HPDE6-E6E7 (cell line): ENCODE results near the gene XYLT1.

Source experiments
- DNase-seq: peaks from one replicate; pipeline ENCODE4 v3.0.0; 2011; ENCODE audit warnings: missing footprints; ENCODE audit errors: extremely low spot score

XYLT1 gene

GRCh38 chr16:17374668-17375255 lies 96.0 kb downstream of the XYLT1 start:
- DNase-seq: no peak

DNA sequence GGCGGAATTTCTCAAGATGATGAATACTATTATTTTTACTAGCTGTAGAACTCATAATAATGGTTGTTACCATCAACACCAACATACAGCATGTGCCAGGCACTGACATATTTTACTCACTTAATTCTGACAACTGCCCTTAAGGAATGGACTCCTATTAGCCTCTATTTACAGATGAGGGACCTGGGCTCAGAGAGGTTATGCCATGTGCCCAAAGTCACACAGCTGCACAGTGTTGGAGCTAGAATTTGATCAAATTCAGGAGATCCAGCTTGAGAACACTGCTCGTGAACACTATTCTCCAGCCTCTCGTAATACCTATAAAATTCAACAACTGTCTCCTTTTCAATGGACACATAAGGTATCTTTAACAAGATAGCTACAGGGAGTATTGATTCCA lies 97.2 kb downstream of the XYLT1 start:
- no peak for DNase-seq

DNA sequence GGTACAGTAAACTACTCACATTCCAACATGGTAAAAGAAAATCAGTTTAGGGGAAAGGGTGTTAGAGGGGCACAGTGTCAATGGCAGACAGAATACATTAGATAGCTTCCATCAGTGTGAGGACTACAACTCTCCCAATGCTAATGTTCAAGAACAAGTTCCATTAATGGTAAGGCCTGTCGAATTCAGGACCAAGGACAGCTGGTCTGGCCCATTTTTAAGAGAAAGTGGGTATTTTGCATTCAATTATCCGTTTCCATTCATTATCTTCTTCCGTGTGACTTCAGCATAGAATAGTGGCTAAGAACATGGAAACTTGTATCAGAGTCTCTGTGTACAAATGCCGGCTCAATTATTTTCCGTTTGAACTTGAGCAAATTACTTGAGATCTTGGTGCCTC lies 98.4 kb downstream of the XYLT1 start:
- no peak for DNase-seq

DNA sequence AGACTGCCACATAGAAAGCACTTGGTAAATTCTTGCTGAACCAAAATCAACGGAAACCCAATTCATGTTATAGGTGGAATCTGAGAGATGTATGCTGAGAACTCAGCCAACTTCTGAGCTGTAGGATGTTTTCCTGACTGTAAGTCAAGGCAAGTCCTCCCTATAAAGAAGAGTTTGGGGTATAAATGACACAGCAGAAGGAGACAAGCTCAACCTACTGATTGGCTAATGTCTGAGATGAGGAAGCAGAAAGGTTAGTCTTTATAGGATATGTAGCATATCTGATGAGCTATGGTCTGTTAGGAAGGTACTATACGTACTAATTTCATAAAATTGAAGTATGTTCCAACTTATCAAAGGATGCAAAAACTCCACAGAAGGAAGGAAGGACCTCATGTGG lies 99.5 kb downstream of the XYLT1 start:
- DNase-seq: no peak

DNA sequence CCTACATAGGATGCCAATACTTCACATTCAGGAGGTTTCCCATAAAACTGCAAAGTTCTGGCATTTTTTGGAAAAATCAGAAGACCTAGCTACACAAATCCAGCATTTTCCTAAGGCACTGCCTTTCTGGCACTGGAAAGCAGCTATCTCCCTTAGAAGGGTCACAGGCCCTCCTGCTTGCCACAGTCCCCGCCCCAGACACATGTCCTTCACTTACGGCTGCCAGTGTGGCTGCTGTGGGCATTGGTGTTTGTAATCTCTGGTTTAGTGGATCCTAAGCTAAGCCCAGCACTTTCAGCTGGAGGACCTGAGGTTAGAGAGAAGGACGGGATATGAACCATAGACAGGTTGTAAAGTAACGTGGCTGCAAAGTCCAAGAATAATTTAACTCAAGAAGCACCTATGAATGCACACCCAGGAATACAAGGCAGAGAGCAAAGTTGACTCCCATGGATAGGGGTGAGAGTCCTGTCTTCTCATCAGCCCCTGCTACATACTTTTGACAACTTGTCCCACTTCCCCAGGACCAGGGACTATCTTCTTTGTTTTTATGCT lies 100.0 kb downstream of the XYLT1 start:
- no peak for DNase-seq

DNA sequence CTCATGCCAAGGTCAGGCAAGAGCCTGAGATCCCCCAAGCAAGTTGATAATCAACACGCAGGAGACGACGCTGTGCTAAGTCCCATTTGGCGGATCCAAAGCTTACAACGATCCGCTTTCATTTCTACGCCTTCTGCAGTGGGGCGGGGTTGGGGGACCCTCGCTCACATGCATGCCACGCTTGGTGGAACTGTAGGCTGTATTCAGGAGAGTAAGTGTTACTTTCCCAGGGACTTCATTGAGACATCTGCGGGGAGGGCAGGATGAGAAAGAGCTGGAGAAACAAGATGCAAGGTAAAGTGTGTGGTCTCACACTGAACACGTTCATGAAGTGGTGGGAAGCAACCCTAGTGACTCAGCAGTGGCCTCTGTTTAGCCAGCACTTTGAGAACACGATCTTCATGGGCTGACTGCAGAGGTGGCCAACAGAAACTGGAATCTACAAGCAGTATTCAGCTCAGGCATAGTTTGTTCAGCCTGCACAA lies 100.5 kb downstream of the XYLT1 start:
- DNase-seq: no peak

- no peak for DNase-seq
Measured at GRCh38 chr16:17369421-17370222, 101.1 kb downstream of the XYLT1 start.

DNA sequence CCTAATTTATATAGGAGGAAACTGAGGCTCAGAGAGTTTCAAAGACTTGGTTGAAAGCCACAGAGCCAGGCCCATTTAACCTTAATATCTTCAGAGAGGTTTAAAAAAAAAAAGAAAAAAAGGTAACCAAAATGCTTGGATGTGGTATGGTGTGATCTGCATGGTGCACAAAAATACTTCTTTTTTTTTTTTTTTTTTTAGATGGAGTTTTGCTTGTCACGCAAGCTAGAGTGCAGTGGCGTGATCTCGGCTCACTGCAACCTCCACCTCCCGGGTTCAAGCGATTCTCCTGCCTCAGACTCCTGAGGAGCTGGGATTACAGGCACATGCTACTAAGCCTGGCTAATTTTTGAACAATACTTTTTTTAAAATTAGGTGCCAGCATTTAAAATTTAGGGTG lies 101.8 kb downstream of the XYLT1 start:
- no peak for DNase-seq

GRCh38 chr16:17368446-17368845 lies 102.3 kb downstream of the XYLT1 start:
- DNase-seq: no peak

GRCh38 chr16:17367923-17368322 lies 102.8 kb downstream of the XYLT1 start:
- no peak for DNase-seq

DNA sequence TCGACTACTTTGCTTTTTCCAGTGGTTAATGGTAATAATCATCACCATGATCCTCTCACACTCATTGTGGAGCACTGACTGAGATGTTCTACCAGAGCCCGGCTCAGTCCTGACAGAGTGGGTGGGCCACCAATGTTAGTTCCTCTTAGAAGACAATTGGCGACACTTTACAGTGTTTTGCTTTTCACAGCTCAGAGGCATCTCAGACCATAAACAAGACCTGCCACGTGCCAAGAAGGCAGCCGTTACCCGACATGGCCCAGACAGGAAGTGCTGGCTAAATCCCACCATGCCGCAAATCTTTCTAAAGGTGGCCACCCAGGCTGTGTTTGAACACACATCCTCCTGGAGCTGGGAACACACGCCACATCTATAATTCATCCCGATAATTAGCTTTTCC lies 103.7 kb downstream of the XYLT1 start:
- DNase-seq: no peak

DNA sequence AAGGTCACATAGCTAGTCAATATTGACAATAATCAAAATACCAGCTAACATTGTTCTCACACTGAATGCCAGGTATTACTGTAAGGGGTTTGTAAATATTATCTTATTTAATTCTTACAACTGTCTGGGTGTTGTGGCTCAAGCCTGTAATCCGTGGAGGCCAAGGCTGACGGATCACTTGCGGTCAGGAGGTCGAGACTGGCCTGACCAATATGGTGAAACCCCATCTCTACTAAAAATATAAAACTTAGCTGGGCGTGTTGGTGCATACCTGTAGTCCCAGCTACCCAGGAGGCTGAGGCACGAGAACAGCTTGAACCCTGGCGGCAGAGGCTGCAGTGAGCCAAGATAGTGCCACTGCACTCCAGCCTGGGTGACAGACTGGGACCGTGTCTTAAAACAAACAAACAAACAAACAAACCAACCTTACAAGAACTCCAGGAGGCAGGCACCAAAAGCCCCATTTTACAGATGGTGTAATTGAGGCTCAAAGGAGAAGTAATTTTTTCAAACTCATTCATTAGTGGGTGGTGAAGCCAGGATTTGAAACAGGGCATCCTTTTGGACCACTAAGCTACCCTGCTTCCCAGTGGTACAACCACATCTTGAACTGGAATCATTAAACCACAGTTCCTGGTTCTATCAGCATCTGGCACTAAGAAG lies 104.3 kb downstream of the XYLT1 start:
- DNase-seq: no peak

- no peak for DNase-seq
Measured at GRCh38 chr16:17365591-17366298, 105.0 kb downstream of the XYLT1 start.

- no peak for DNase-seq
Measured at GRCh38 chr16:17365211-17365541, 105.6 kb downstream of the XYLT1 start.

- no peak for DNase-seq
Measured at GRCh38 chr16:17364319-17365210, 106.2 kb downstream of the XYLT1 start.

DNA sequence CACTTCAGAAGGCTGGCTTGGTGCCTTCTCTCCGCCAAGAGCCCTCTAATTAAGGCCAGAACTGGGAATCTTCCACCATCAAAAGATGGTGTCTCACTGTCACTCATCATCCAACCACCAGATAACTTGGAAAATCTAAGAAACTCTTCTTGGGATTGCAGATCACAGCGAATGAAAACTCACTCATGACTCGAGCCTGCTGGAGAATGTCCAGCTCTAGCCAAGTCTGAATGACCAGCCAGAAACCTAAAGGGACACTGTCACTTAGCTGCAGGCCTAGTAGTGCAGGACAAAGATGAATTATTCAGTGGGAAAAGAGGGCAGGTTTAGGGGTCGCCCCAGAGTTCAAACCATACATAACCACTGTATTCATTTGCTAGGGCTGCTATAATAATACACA lies 107.8 kb downstream of the XYLT1 start:
- no peak for DNase-seq

DNA sequence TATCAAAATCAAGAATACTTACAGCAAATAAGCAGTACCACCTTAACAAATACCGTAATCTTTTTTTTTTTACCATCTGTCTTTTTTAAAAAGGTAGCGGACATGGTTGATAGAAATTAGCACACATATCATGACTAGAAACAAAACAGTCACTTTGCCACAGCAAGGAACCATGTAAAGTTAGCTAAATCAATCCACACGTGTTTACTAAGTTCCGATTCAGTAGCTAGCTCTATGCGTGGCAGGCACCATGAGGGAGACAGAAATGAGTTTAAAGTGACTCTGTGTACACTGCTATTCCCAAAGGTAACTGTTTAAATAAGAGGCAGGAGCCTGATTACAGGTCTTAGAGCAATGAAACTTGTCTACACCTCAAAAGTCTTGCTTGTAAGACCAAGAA lies 108.6 kb downstream of the XYLT1 start:
- no peak for DNase-seq

DNA sequence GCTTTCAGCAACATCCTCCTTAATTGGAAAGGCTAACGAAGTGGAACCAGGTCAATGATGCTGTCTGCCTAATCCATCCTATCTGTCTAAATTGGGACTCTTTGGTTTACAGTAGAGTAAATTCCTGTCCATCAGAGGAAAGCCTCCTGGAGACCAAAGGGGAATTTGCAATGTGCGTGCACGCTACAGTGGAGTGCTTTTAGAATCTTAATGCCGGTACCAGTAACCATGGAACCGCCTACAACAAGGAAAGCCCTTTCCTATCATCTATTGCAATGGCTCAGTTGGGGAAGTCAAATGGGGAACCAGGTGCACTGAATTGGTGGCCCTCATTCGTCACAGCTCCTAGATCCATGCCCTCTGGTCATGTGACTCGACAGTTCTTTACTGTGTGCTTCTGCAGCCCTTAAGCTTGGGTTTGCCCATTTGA lies 110.1 kb downstream of the XYLT1 start:
- no peak for DNase-seq

DNA sequence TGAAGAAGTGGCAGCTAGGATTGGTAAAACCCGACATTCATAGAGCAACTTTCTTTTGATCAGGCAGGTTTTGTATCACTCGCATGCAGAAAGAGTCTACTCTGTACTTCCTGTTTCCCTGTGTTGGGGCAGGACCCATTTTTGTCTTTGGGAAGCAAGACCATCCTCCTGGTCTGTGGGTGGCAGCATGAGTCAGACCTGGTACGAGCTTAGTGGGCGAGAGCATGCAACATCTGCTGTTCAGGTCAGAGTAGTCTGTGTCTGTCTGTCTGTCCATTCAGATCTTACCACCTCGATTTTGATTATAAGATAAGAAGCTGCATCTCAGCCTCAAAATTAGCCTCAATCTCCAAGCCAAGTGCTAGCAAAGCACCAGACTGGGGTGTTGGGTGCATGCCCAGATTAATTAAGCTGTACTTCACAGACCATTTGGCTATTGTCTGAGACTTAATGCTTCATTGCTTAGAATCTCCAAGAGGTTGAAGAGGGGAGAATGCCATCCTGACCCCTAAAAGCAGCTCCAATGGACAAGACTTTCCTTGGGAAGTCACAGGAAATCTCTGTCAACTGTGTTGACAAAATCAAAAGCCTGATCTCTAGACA lies 110.9 kb downstream of the XYLT1 start:
- DNase-seq: no peak

- DNase-seq: no peak
Measured at GRCh38 chr16:17358846-17359245, 111.9 kb downstream of the XYLT1 start.

- no peak for DNase-seq
Measured at GRCh38 chr16:17358355-17358754, 112.4 kb downstream of the XYLT1 start.
